HCT116 (cell line): Measurements from ENCODE around the gene SPEM1. TPM values are rescaled to one million over a fixed set of nuclear protein-coding genes. Genes with fewer than 3 reads are reported as not detected.

Experiments used
- ATAC-seq: fragments of 200-7000 bp; cut with Tn5 transposase; 2 replicates; pipeline ENCODE4 v1.9.1; 2020; ENCODE audit warnings: mild to moderate bottlenecking, moderate library complexity
- BruUV-seq: library from RNA; stranded (reverse); fragments of 400-500 nt; replicated peaks from 2 replicates; lab custom pipeline; 2021; lab: Mats Ljungman, UMichigan
- CTCF ChIA-PET: fragments of 300-600 bp; sonication (Branson Sonifier 250); formaldehyde crosslinking; loops from one replicate; lab custom pipeline; 2021; ENCODE audit warnings: antibody characterized with exemption; lab: Charles Lee
- POLR2A ChIA-PET: fragments of 300-600, 350-600 bp; sonication (Branson Sonifier 250); formaldehyde crosslinking; loops from one replicate; lab custom pipeline; 2021; ENCODE audit warnings: antibody characterized with exemption; lab: Charles Lee
- RAD21 ChIA-PET, 2 experiments: fragments of 300-600 bp; sonication (Branson Sonifier 250); formaldehyde crosslinking; loops; one replicate each; lab custom pipeline; 2023; ENCODE audit warnings: low total read pairs in 2 of 2; ENCODE audit not compliant: uncharacterized antibody in 2 of 2, unreplicated experiment in 2 of 2, low non-redundant PET in 1 of 2; lab: Charles Lee
- DNase-seq: peaks from one replicate; pipeline ENCODE4 v3.0.0-alpha.2; 2010; ENCODE audit warnings: low read depth, low spot score
- H2AFZ ChIP-seq: fragments of 200-600 bp; shearing (Covaris generic), sonication (generic); 2 replicates; pipeline ENCODE4 v1.6.1; 2017; ENCODE audit warnings: low read depth, mixed run types, mixed read lengths, antibody characterized with exemption, low read length; ENCODE audit not compliant: poor library complexity, severe bottlenecking
- H3K27ac ChIP-seq: 2 replicates; pipeline ENCODE4 v1.5.1; 2012; ENCODE audit warnings: low read depth, low read length
- H3K27me3 ChIP-seq: fragments of 200-600 bp; sonication (generic); 2 replicates; pipeline ENCODE4 v1.6.1; 2016; ENCODE audit warnings: mixed run types, low read length, mixed read lengths; ENCODE audit not compliant: insufficient read depth
- H3K36me3 ChIP-seq, 2 experiments: fragments of 200-500 bp in 1 of 2; fragments of 200-600 bp in 1 of 2; sonication (Bioruptor generic) in 1 of 2; sonication (generic) in 1 of 2; 2 replicates each; pipeline versions ENCODE4 v1.5.1 to v1.6.1; 2014 to 2016; ENCODE audit warnings: low read length in 2 of 2, inconsistent platforms in 1 of 2, mixed read lengths in 1 of 2, mixed run types in 1 of 2; ENCODE audit not compliant: insufficient read depth in 2 of 2, control insufficient read depth in 1 of 2
- H3K4me1 ChIP-seq, 2 experiments: fragments of 200-600 bp in 1 of 2; sonication (generic) in 1 of 2; 2 replicates each; pipeline versions ENCODE4 v1.5.1 to v1.6.1; 2012 to 2017; ENCODE audit warnings: low read length in 2 of 2, inconsistent platforms in 1 of 2, mild to moderate bottlenecking in 1 of 2, mixed read lengths in 1 of 2, mixed run types in 1 of 2, moderate library complexity in 1 of 2; ENCODE audit not compliant: insufficient read depth in 2 of 2, control insufficient read depth in 1 of 2
- H3K4me2 ChIP-seq: fragments of 200-600 bp; sonication (generic); 2 replicates; pipeline ENCODE4 v1.6.1; 2017; ENCODE audit warnings: mixed run types, low read length, mixed read lengths
- H3K4me3 ChIP-seq, 2 experiments: fragments of 200-600 bp in 1 of 2; sonication (generic) in 1 of 2; replicated peaks in 1 of 2; 2 replicates each; pipeline ENCODE4 v1.5.1; 2011 to 2016; ENCODE audit warnings: low read length in 2 of 2, control low read depth in 1 of 2, low read depth in 1 of 2, mild to moderate bottlenecking in 1 of 2, mixed read lengths in 1 of 2, mixed run types in 1 of 2
- H3K79me2 ChIP-seq: fragments of 200-600 bp; sonication (generic); 2 replicates; pipeline ENCODE4 v1.6.1; 2017; ENCODE audit warnings: mild to moderate bottlenecking, mixed run types, low read length, moderate library complexity, mixed read lengths; ENCODE audit not compliant: insufficient read depth
- H3K9ac ChIP-seq: fragments of 200-600 bp; sonication (generic); 2 replicates; pipeline ENCODE4 v1.6.1; 2016; ENCODE audit warnings: low read length, mixed read lengths
- H3K9me2 ChIP-seq: fragments of 200-600 bp; sonication (generic), shearing (Covaris generic); 2 replicates; pipeline ENCODE4 v1.6.1; 2017; ENCODE audit warnings: mixed run types, mild to moderate bottlenecking, moderate library complexity; ENCODE audit not compliant: insufficient read depth
- H3K9me3 ChIP-seq, 2 experiments: fragments of 200-500 bp in 1 of 2; fragments of 200-600 bp in 1 of 2; sonication (Bioruptor generic) in 1 of 2; sonication (generic) in 1 of 2; 2 replicates each; pipeline ENCODE4 v1.6.1; 2014 to 2017; ENCODE audit warnings: low read length in 2 of 2, mixed read lengths in 2 of 2, inconsistent platforms in 1 of 2, low read depth in 1 of 2, mild to moderate bottlenecking in 1 of 2, mixed run types in 1 of 2, moderate library complexity in 1 of 2; ENCODE audit not compliant: control insufficient read depth in 1 of 2, insufficient read depth in 1 of 2
- H4K20me1 ChIP-seq: fragments of 200-600 bp; sonication (generic), shearing (Covaris generic); 2 replicates; pipeline ENCODE4 v1.6.1; 2017; ENCODE audit warnings: mixed run types, mild to moderate bottlenecking, moderate library complexity; ENCODE audit not compliant: insufficient read depth
- CBX3 ChIP-seq: IDR thresholded peaks from 2 replicates; pipeline ENCODE4 v1.6.1; 2012; ENCODE audit warnings: low read depth
- CEBPB ChIP-seq: IDR thresholded peaks from 2 replicates; pipeline ENCODE4 v1.6.1; 2012; ENCODE audit warnings: low read depth
- EGR1 ChIP-seq: IDR thresholded peaks from 2 replicates; pipeline ENCODE4 v1.6.1; 2012; ENCODE audit warnings: low read depth
- ELF1 ChIP-seq: IDR thresholded peaks from 2 replicates; pipeline ENCODE4 v1.6.1; 2012; ENCODE audit warnings: low read depth, borderline replicate concordance
- EZH2 ChIP-seq: fragments of 200-600 bp; sonication (generic); IDR thresholded peaks from 2 replicates; pipeline ENCODE4 v1.6.1; 2017; ENCODE audit warnings: antibody characterized with exemption, mixed run types
- EZH2phosphoT487 ChIP-seq: fragments of 200-600 bp; IDR thresholded peaks from 2 replicates; pipeline ENCODE4 v1.6.1; 2018; ENCODE audit warnings: antibody characterized with exemption, borderline replicate concordance
- JUND ChIP-seq: IDR thresholded peaks from 2 replicates; pipeline ENCODE4 v1.6.1; 2012
- POLR2A ChIP-seq: IDR thresholded peaks from 2 replicates; pipeline ENCODE4 v1.7.0; 2011; ENCODE audit warnings: borderline replicate concordance; ENCODE audit not compliant: insufficient read depth, insufficient read length; ENCODE audit errors: extremely low read depth
- POLR2AphosphoS5 ChIP-seq: IDR thresholded peaks from 2 replicates; pipeline ENCODE4 v1.6.1; 2011; ENCODE audit warnings: mild to moderate bottlenecking, low read depth, low read length, moderate library complexity
- RAD21 ChIP-seq: IDR thresholded peaks from 2 replicates; pipeline ENCODE4 v1.6.1; 2012; ENCODE audit warnings: low read depth, mild to moderate bottlenecking
- SIN3A ChIP-seq: IDR thresholded peaks from 2 replicates; pipeline ENCODE4 v1.6.1; 2012; ENCODE audit warnings: low read depth
- SRF ChIP-seq: IDR thresholded peaks from 2 replicates; pipeline ENCODE4 v1.6.1; 2012; ENCODE audit warnings: low read depth
- TCF7L2 ChIP-seq: IDR thresholded peaks from 2 replicates; pipeline ENCODE4 v1.7.0; 2011; ENCODE audit warnings: borderline replicate concordance, inconsistent platforms; ENCODE audit not compliant: insufficient read depth, insufficient read length; ENCODE audit errors: extremely low read depth
- intact Hi-C: fragments of 100-400 bp; cut with micrococcal nuclease; formaldehyde crosslinking; loops from 2 replicates; pipeline ENCODE4 v1.10.0; 2022
- total RNA-seq: library from RNA; stranded (reverse); gene quantifications from one replicate; pipeline ENCODE4 v1.2.1, GENCODE V29; 2021; ENCODE audit not compliant: unreplicated experiment
- TF ChIP-seq, protein P1 (sequence below): IDR thresholded peaks from 2 replicates; pipeline ENCODE4 v1.6.1; 2012; ENCODE audit warnings: low read depth
- TF ChIP-seq, protein P2 (sequence below), 3 experiments: fragments of 200-600 bp in 1 of 3; sonication (generic) in 1 of 3; IDR thresholded peaks in 2 of 3; conservative IDR thresholded peaks in 1 of 3; 2 replicates each; pipeline ENCODE4 v1.5.1; 2012 to 2017; ENCODE audit warnings: low read depth in 2 of 3, low read length in 2 of 3, antibody characterized with exemption in 1 of 3, borderline replicate concordance in 1 of 3, control low read depth in 1 of 3, mild to moderate bottlenecking in 1 of 3, mixed read lengths in 1 of 3, mixed run types in 1 of 3, moderate library complexity in 1 of 3; ENCODE audit not compliant: insufficient read depth in 1 of 3

Gene SPEM1
- total RNA-seq, 1 experiment from 2014 or later, result 0.32 TPM

DNA sequence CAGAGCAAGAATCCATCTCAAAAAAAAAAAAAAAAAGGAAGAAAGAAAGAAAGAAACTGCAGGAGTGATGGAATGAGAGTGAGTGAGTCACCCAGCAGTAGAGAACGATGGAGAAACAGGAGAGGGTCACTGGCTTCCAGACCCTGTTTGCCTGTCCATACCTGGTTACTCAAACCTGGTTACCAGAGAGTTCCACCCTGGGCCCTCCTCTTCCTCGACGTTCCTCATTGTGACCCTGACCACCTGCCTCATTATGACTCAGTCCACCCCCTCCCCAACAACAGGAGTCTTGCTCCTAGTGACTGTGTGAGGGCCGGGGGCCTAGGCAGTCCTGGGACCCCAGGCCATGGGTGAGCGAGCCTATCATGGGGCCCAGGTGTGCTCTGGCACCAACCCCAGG lies 8.4 kb downstream of the SPEM1 start, which contains the start of gene SPEM3:
Gene SPEM3, plus strand, starts transcription at position 301 of the 400 bp plus-strand sequence. Its CDS starts 46 bp downstream, at position 347.
- ATAC-seq (no peak), DNase-seq (no peak)
- Histone ChIP-seq H3K9me3 (no peaks in the 10 kb centered on the region; a peak in 1 of 4 replicates), H3K9me2 (no peaks in the 10 kb centered on the region), H3K79me2 (no peaks in the 10 kb centered on the region), H4K20me1 (no peaks in the 10 kb centered on the region), H3K4me3 (no peak within 1 kb of the TSS), H2AFZ (no peak within 1 kb of the TSS), H3K36me3 (no peaks in the 10 kb centered on the region), H3K27ac (no peak within 1 kb of the TSS), H3K9ac (no peak within 1 kb of the TSS), H3K4me1 (no peaks in the 10 kb centered on the region), H3K4me2 (no peak within 1 kb of the TSS), H3K27me3 (no peaks in the 10 kb centered on the region)
- CTCF ChIA-PET, result no interaction called here
- intact Hi-C loops, result no loop called here
- POLR2A ChIA-PET, result no interaction called here
- TF ChIP-seq SIN3A (no peak), JUND (no peak), SRF (no peak), EGR1 (no peak), POLR2AphosphoS5 (no peak), CBX3 (no peak), CEBPB (no peak), EZH2 (no peak), EZH2phosphoT487 (no peak), TCF7L2 (no peak), ELF1 (no peak), POLR2A (no peak), RAD21 (no peak)
- TF ChIP-seq, protein P1, sequence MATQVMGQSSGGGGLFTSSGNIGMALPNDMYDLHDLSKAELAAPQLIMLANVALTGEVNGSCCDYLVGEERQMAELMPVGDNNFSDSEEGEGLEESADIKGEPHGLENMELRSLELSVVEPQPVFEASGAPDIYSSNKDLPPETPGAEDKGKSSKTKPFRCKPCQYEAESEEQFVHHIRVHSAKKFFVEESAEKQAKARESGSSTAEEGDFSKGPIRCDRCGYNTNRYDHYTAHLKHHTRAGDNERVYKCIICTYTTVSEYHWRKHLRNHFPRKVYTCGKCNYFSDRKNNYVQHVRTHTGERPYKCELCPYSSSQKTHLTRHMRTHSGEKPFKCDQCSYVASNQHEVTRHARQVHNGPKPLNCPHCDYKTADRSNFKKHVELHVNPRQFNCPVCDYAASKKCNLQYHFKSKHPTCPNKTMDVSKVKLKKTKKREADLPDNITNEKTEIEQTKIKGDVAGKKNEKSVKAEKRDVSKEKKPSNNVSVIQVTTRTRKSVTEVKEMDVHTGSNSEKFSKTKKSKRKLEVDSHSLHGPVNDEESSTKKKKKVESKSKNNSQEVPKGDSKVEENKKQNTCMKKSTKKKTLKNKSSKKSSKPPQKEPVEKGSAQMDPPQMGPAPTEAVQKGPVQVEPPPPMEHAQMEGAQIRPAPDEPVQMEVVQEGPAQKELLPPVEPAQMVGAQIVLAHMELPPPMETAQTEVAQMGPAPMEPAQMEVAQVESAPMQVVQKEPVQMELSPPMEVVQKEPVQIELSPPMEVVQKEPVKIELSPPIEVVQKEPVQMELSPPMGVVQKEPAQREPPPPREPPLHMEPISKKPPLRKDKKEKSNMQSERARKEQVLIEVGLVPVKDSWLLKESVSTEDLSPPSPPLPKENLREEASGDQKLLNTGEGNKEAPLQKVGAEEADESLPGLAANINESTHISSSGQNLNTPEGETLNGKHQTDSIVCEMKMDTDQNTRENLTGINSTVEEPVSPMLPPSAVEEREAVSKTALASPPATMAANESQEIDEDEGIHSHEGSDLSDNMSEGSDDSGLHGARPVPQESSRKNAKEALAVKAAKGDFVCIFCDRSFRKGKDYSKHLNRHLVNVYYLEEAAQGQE, result no peak
- TF ChIP-seq, protein P2, sequence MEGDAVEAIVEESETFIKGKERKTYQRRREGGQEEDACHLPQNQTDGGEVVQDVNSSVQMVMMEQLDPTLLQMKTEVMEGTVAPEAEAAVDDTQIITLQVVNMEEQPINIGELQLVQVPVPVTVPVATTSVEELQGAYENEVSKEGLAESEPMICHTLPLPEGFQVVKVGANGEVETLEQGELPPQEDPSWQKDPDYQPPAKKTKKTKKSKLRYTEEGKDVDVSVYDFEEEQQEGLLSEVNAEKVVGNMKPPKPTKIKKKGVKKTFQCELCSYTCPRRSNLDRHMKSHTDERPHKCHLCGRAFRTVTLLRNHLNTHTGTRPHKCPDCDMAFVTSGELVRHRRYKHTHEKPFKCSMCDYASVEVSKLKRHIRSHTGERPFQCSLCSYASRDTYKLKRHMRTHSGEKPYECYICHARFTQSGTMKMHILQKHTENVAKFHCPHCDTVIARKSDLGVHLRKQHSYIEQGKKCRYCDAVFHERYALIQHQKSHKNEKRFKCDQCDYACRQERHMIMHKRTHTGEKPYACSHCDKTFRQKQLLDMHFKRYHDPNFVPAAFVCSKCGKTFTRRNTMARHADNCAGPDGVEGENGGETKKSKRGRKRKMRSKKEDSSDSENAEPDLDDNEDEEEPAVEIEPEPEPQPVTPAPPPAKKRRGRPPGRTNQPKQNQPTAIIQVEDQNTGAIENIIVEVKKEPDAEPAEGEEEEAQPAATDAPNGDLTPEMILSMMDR (IDR thresholded peaks at IDR 0.05 in 2 of 3, conservative IDR thresholded peaks at IDR 0.05 in 1 of 3; ENCODE audit: borderline replicate concordance in 1 of 3, insufficient read depth in 1 of 3, low read depth in 2 of 3, low read length in 2 of 3), result no peak
- RAD21 ChIA-PET, result no interaction called here
- no TSS peak for BruUV-seq
